Panc1 (cell line): ENCODE results near the gene CAPN15.

Experiments used
- POLR2AphosphoS5 ChIP-seq: IDR thresholded peaks from 2 replicates; pipeline ENCODE4 v1.6.1; 2012; ENCODE audit warnings: mild to moderate bottlenecking, low read depth, low read length, moderate library complexity
- TF ChIP-seq, protein P1 (sequence below): fragments of 450-650 bp; IDR thresholded peaks from 2 replicates; pipeline ENCODE4 v1.5.1; 2017; ENCODE audit warnings: mild to moderate bottlenecking

DNA sequence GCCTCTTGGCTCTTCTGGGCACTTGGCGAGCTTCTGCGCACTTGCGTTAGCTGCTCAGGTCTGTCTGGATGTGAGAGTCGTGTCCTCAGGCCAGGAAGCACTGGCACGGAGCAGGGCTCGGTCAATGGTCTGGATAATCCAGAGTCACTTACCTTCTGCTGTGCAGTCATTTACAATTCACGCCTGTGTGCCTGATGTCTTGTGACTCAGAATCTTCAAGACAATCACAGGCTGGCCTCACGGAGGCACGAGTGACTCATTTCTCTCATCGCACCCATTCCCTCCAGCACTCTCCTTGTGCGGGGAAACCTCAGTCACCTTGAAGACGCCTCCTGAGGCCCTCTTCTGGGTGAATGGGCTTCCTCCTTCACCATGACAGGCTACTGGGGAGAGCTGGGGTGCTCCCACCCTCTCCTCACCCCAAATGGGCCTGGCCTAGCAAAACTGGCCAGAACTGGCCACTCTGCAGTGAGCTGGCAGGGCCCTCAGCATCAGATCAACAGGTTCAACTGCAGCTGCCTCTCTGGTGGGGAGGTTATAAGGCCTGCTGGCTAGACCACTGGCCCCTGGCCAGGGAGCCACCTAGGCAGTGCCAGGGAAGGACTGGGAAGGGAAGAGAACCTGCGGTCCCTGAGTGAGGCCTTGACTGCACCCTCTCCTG is 1.9 kb upstream of the CAPN15 start:
- TF ChIP-seq, protein P1, sequence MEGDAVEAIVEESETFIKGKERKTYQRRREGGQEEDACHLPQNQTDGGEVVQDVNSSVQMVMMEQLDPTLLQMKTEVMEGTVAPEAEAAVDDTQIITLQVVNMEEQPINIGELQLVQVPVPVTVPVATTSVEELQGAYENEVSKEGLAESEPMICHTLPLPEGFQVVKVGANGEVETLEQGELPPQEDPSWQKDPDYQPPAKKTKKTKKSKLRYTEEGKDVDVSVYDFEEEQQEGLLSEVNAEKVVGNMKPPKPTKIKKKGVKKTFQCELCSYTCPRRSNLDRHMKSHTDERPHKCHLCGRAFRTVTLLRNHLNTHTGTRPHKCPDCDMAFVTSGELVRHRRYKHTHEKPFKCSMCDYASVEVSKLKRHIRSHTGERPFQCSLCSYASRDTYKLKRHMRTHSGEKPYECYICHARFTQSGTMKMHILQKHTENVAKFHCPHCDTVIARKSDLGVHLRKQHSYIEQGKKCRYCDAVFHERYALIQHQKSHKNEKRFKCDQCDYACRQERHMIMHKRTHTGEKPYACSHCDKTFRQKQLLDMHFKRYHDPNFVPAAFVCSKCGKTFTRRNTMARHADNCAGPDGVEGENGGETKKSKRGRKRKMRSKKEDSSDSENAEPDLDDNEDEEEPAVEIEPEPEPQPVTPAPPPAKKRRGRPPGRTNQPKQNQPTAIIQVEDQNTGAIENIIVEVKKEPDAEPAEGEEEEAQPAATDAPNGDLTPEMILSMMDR = no peak
- TF ChIP-seq POLR2AphosphoS5 = no peak; the same call in 1 of the 2 replicates
